Tibial artery (tissue), 4 donors: ENCODE data around the gene CRKL.

ENCODE experiments used
- DNase-seq, 2 donors: peaks; one replicate each; pipeline ENCODE4 v3.0.0-alpha.2; 2019
- H3K27ac ChIP-seq, 2 donors: fragments of 200-600 bp; sonication (generic) in 1 of 2; 1 replicate in 1 of 2; 2 replicates in 1 of 2; pipeline ENCODE4 v1.5.1; 2018 to 2019; ENCODE audit warnings: mild to moderate bottlenecking in 1 of 2
- H3K27me3 ChIP-seq, 2 donors: fragments of 200-600 bp; sonication (generic) in 1 of 2; one replicate each; pipeline versions ENCODE4 v1.5.1 to v1.6.0; 2016 to 2019
- H3K36me3 ChIP-seq, 3 donors: fragments of 200-600 bp; sonication (generic) in 2 of 3; one replicate each; pipeline ENCODE4 v1.5.1; 2016 to 2019; ENCODE audit warnings: mild to moderate bottlenecking in 2 of 3
- H3K4me1 ChIP-seq, 4 donors: fragments of 200-600 bp; sonication (generic) in 2 of 4; 1 replicate in 3 of 4; 2 replicates in 1 of 4; pipeline ENCODE4 v1.5.1; 2016 to 2019
- H3K4me3 ChIP-seq, 2 donors: fragments of 200-600 bp; sonication (generic) in 1 of 2; 1 replicate in 1 of 2; 2 replicates in 1 of 2; pipeline ENCODE4 v1.5.1; 2018 to 2019; ENCODE audit warnings: mild to moderate bottlenecking in 2 of 2
- H3K9me3 ChIP-seq, 3 donors: fragments of 200-600 bp; sonication (generic) in 1 of 3; one replicate each; pipeline ENCODE4 v1.5.1; 2016 to 2019
- CTCF ChIP-seq, 2 experiments: fragments of 200-600 bp in 1 of 2; fragments of 450-650 bp in 1 of 2; IDR thresholded peaks; one replicate each; pipeline ENCODE4 v1.5.1; 2017 to 2019; ENCODE audit warnings: antibody characterized with exemption in 2 of 2, mild to moderate bottlenecking in 1 of 2, moderate library complexity in 1 of 2
- intact Hi-C: fragments of 100-400 bp; cut with DNase I; formaldehyde crosslinking; loops from one replicate; pipeline ENCODE4 v1.15.0; 2023; ENCODE audit warnings: low total_unique reads

Gene CRKL

GRCh38 chr22:20982563-20982882 lies 65.3 kb downstream of the CRKL start:
- intact Hi-C loops, result no loop called here
- TF ChIP-seq CTCF (IDR thresholded peaks at IDR 0.05), result no peak
- peaks cover 0 to 41% (median 23%) of the 10 kb centered on the region in 4 donors for H3K4me1 ChIP-seq

GRCh38 chr22:20983081-20983771 lies 66.0 kb downstream of the CRKL start:
- Histone ChIP-seq H3K27me3 (peaks cover 0 to 11% of the 10 kb centered on the region in 2 donors), H3K27ac (peak overlapping the region; percentile 85 to 87), H3K9me3 (peaks cover 0 to 9% (median 0%) of the 10 kb centered on the region in 3 donors), H3K4me3 (peak overlapping the region; percentile 79 to 82), H3K36me3 (peaks cover 9 to 42% (median 23%) of the 10 kb centered on the region in 3 donors), H3K4me1 (peaks cover 0 to 41% (median 23%) of the 10 kb centered on the region in 4 donors)
- intact Hi-C loops, result no loop called here
- DNase-seq, result no peak
- no peak for TF ChIP-seq CTCF (IDR thresholded peaks at IDR 0.05)

More at GRCh38 chr22:20982563-20982882, 65.3 kb downstream of the CRKL start:
- H3K4me3 ChIP-seq, result peak overlapping the region; percentile 79 to 82
- no peak for DNase-seq
- H3K36me3 ChIP-seq, result peaks cover 4 to 35% (median 16%) of the 10 kb centered on the region in 3 donors
- H3K9me3 ChIP-seq, result peaks cover 0 to 10% (median 0%) of the 10 kb centered on the region in 3 donors
- H3K27ac ChIP-seq, result peak overlapping the region; percentile 85 to 87
- H3K27me3 ChIP-seq, result peaks cover 0 to 16% of the 10 kb centered on the region in 2 donors

- intact Hi-C loops, result no loop called here
- TF ChIP-seq CTCF (IDR thresholded peaks at IDR 0.05), result no peak
- H3K4me1 ChIP-seq, result peaks cover 0 to 30% (median 18%) of the 10 kb centered on the region in 4 donors
- DNase-seq, result no peak
- H3K4me3 ChIP-seq, result no peak overlapping the region
- no peaks in the 10 kb centered on the region for H3K27me3 ChIP-seq
- no peaks in the 10 kb centered on the region for H3K9me3 ChIP-seq
- no peak overlapping the region for H3K27ac ChIP-seq
- H3K36me3 ChIP-seq, result peaks cover 9 to 64% (median 29%) of the 10 kb centered on the region in 3 donors
These were observed 68.5 kb downstream of the CRKL start for GRCh38 chr22:20985720-20986119.

- intact Hi-C loops, result no loop called here
- no peak for DNase-seq
- peaks cover 0 to 23% (median 11%) of the 10 kb centered on the region in 4 donors for H3K4me1 ChIP-seq
- TF ChIP-seq CTCF (IDR thresholded peaks at IDR 0.05), result no peak
- no peak overlapping the region for H3K4me3 ChIP-seq
- H3K36me3 ChIP-seq, result peaks cover 9 to 70% (median 34%) of the 10 kb centered on the region in 3 donors
- no peaks in the 10 kb centered on the region for H3K9me3 ChIP-seq
- H3K27me3 ChIP-seq, result no peaks in the 10 kb centered on the region
- H3K27ac ChIP-seq, result no peak overlapping the region
These were observed 69.2 kb downstream of the CRKL start for GRCh38 chr22:20986365-20986764.

GRCh38 chr22:20987375-20987774 lies 70.2 kb downstream of the CRKL start:
- Histone ChIP-seq H3K27ac (no peak overlapping the region), H3K9me3 (no peaks in the 10 kb centered on the region), H3K36me3 (peaks cover 17 to 80% (median 45%) of the 10 kb centered on the region in 3 donors), H3K27me3 (no peaks in the 10 kb centered on the region), H3K4me1 (peaks cover 0 to 19% (median 9%) of the 10 kb centered on the region in 4 donors), H3K4me3 (no peak overlapping the region)
- intact Hi-C loops, result no loop called here
- no peak for TF ChIP-seq CTCF (IDR thresholded peaks at IDR 0.05)
- DNase-seq, result no peak
